WERI-Rb-1 (cell line): Measurements from ENCODE around the gene EIF3F.
A peak's percentile ranks its signal among the peaks of the same experiment; 100 is the strongest.

Experiments
- DNase-seq: peaks from one replicate; pipeline ENCODE4 v3.0.0-alpha.2; 2020
- H3K27ac ChIP-seq: fragments of 250-450 bp; sonication (Bioruptor Pico); 2 replicates; pipeline ENCODE4 v1.5.1; 2020; ENCODE audit warnings: mild to moderate bottlenecking, moderate library complexity
- H3K27me3 ChIP-seq: fragments of 250-450 bp; sonication (Bioruptor Pico); 2 replicates; pipeline ENCODE4 v1.5.1; 2021; ENCODE audit warnings: mild to moderate bottlenecking, low read depth, moderate library complexity; ENCODE audit not compliant: insufficient read depth, severe bottlenecking
- H3K36me3 ChIP-seq: fragments of 250-450 bp; sonication (Bioruptor Pico); 2 replicates; pipeline ENCODE4 v1.5.1; 2020; ENCODE audit warnings: mild to moderate bottlenecking, moderate library complexity
- H3K4me3 ChIP-seq: 2 replicates; pipeline ENCODE4 v1.5.1; 2011; ENCODE audit warnings: low read depth, mild to moderate bottlenecking, control low read depth, low read length
- H3K9me3 ChIP-seq: fragments of 250-450 bp; sonication (Bioruptor Pico); 2 replicates; pipeline ENCODE4 v1.5.1; 2021; ENCODE audit warnings: mild to moderate bottlenecking, moderate library complexity; ENCODE audit not compliant: severe bottlenecking
- TF ChIP-seq, protein P1 (sequence below): IDR thresholded peaks from 2 replicates; pipeline ENCODE4 v1.5.1; 2011; ENCODE audit warnings: low read depth, mild to moderate bottlenecking, control low read depth, inconsistent platforms, low read length

EIF3F gene

DNA sequence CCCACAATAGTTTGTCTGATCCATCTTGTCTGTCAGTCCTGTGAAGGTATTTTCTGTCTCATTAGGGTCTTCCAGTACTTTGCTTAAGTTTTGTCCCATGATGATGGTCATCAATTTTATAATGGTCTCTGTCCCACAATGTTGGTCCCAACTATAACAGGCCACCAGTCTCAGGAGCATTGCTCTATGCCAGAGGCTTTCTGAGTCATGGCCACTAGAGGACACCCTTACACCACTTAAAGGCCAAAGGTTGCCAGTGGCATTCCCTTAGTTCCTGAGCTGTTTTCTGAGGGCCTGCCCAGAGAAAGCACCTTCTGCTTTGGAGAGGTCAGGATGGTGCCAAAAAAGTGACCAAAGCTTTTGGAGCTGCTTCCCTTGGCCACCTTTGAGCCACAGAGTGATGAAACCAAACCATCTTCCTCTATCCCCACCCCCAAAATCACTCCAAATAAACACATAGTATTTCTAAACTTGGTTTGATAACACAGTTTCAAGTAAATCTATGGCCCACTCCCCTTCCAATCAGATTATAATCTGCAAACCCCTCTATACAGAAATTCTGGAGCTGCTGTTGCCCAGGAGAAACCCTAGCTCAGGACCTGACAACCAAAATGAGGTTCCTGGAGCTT is 19.3 kb downstream of the EIF3F start:
- Histone ChIP-seq H3K36me3 (no peaks in the 10 kb centered on the region), H3K9me3 (no peaks in the 10 kb centered on the region), H3K27me3 (no peaks in the 10 kb centered on the region), H3K4me3 (no peak overlapping the region), H3K27ac (no peak overlapping the region)
- TF ChIP-seq, protein P1, sequence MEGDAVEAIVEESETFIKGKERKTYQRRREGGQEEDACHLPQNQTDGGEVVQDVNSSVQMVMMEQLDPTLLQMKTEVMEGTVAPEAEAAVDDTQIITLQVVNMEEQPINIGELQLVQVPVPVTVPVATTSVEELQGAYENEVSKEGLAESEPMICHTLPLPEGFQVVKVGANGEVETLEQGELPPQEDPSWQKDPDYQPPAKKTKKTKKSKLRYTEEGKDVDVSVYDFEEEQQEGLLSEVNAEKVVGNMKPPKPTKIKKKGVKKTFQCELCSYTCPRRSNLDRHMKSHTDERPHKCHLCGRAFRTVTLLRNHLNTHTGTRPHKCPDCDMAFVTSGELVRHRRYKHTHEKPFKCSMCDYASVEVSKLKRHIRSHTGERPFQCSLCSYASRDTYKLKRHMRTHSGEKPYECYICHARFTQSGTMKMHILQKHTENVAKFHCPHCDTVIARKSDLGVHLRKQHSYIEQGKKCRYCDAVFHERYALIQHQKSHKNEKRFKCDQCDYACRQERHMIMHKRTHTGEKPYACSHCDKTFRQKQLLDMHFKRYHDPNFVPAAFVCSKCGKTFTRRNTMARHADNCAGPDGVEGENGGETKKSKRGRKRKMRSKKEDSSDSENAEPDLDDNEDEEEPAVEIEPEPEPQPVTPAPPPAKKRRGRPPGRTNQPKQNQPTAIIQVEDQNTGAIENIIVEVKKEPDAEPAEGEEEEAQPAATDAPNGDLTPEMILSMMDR = peak; percentile 91
- DNase-seq = peak; percentile 75

DNA sequence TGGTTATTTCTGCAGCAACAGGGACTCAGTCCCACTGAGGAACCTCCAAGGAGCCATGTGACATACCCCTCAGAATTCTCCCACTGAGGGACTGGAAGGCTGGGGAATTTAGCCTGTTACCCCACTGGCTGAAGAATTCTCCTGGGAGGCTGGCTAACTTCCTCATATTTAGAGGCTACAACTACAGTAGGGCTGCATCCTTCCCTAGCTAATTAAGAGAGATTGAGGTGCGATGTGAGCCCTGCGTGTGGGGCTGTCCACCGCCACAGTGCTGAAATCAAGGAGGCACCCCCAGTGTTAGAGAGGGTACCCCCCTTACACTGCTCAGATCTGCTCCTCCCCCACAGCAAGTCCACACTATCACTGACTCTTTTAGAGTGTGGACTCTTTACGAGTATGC is 21.1 kb downstream of the EIF3F start:
- no peak for DNase-seq
- no peaks in the 10 kb centered on the region for H3K9me3 ChIP-seq
- H3K4me3 ChIP-seq = no peak overlapping the region
- no peak overlapping the region for H3K27ac ChIP-seq
- TF ChIP-seq, protein P1 = no peak
- no peaks in the 10 kb centered on the region for H3K36me3 ChIP-seq
- H3K27me3 ChIP-seq = no peaks in the 10 kb centered on the region

DNA sequence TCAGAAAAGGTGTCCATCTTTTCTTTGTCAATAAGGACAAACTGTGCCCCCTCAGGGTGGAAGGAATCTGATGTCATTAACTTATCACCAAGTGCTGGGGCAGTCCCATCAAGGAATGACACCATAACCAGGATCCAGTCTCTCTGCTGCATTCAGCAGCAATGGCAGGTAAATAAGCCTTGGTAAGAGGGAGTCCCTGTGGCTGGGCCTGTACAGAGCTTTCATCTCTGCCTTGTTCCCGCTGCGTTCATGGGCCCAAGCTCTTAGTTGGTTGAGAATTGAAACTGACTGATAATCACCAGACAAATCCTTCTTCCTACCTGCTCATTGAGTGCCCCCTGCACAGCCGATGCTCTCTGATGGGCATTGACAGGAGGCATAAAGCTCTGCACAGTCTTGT is 22.7 kb downstream of the EIF3F start:
- no peaks in the 10 kb centered on the region for H3K9me3 ChIP-seq
- no peak overlapping the region for H3K4me3 ChIP-seq
- DNase-seq = no peak
- TF ChIP-seq, protein P1 = no peak
- H3K27me3 ChIP-seq = no peaks in the 10 kb centered on the region
- no peaks in the 10 kb centered on the region for H3K36me3 ChIP-seq
- H3K27ac ChIP-seq = no peak overlapping the region

DNA sequence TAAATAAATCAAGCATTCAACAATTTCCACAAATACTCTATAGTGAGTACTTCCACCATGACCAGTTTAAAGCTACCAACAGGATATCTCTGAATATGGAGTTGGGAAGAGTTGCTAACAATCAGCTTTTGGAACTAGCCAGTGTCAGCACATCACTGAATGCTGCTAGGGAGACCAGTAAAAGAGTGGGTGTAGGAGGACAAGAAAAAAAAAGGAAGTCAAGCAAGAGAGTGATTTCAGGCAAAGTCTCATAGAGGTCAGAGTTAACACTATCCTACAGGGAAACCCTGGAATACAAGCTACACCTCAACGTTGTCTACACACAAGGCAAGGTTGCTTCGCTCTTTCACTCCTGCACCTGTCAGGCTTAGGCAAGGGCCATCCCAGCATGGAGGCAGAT is 24.2 kb downstream of the EIF3F start:
- no peak for DNase-seq
- no peak overlapping the region for H3K27ac ChIP-seq
- TF ChIP-seq, protein P1 = no peak
- no peak overlapping the region for H3K4me3 ChIP-seq
- no peaks in the 10 kb centered on the region for H3K36me3 ChIP-seq
- H3K9me3 ChIP-seq = no peaks in the 10 kb centered on the region
- H3K27me3 ChIP-seq = no peaks in the 10 kb centered on the region

DNA sequence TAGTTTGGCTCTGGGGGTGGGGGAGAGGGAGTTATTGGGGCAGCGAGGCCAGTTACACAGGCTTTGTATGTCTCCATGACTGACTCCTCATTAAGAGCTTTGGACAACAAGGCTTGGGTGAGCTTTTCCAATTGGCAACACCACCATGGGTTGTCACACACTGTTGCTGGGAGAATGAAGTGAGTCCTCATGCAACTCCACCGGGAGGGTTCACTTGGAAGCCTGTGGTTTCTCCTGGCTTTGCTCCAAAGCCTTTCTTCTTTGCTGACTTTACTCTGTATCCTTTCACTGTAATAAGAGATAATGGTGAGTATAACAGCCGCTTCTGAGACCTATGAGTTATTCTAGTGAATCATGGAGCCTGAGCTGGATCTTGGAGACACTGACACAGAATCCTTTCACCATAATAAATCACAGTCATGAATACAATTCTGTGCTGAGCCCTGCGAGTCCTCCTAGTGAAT is 24.9 kb downstream of the EIF3F start:
- no peak for DNase-seq
- H3K36me3 ChIP-seq = no peaks in the 10 kb centered on the region
- TF ChIP-seq, protein P1 = no peak
- H3K9me3 ChIP-seq = no peaks in the 10 kb centered on the region
- H3K27me3 ChIP-seq = no peaks in the 10 kb centered on the region
- no peak overlapping the region for H3K4me3 ChIP-seq
- no peak overlapping the region for H3K27ac ChIP-seq

DNA sequence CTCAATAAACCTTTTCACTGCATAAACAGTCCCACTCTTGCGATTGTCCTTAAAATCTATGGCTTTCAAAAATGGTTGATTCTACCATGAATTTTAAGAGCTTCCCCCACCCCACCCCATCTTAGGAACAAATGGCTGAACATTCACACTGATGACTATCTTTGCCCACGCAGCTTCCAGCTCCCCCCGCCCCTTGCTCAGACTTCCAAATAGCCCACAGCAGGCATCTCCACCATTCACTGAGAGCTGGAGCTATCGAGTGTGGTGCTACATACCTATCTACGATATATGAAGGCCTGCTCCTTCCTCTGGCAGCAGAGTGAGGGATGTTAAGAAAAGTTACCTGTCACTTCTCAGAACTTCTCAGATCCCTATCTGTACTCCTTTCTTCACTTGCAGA is 26.7 kb downstream of the EIF3F start:
- H3K27ac ChIP-seq = no peak overlapping the region
- no peaks in the 10 kb centered on the region for H3K27me3 ChIP-seq
- TF ChIP-seq, protein P1 = no peak
- no peaks in the 10 kb centered on the region for H3K36me3 ChIP-seq
- H3K9me3 ChIP-seq = no peaks in the 10 kb centered on the region
- no peak overlapping the region for H3K4me3 ChIP-seq
- DNase-seq = no peak
